ENCODE results near the gene CNTN4. TPM values are rescaled to one million over a fixed set of nuclear protein-coding genes. Genes with fewer than 3 reads are reported as not detected.

CNTN4 gene
- total and polyA plus RNA-seq, 2 donors (not counting 3 experiments of a cell fraction or from before 2014, with no cell fraction given) = not detected

DNA sequence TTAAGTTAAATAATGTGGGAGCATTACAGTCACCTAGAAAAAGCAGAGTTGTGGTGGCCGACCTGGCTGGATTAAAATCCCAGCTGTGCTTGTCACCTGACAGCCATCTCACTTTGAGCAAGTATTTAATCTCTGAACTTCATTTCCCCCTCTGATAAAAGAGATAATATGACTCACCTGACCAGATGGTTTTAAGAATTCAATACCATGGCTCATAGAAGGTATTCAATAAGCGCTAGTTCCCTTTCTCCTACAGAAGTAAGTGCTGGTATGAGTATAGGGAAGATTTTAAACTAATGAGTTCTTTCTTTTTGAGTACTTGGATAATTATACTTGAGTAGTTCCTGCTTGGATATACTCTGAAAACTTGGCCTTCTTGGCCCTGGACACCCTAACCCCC lies 686.0 kb downstream of the CNTN4 start:
- no peak for TF ChIP-seq EZH2 (IDR thresholded peaks at IDR 0.05; ENCODE audit: borderline replicate concordance, low read depth, low read length, severe bottlenecking)
- Histone ChIP-seq H3K36me3 (ENCODE audit: control insufficient read depth in 2 of 2, extremely low read depth in 1 of 2, insufficient read depth in 2 of 2, low read length in 2 of 2) (no peaks in the 10 kb centered on the region), H3K4me1 (ENCODE audit: control insufficient read depth, extremely low read depth, insufficient read depth, low read length) (no peaks in the 10 kb centered on the region), H4K20me1 (replicated peaks; ENCODE audit: control insufficient read depth, extremely low read depth, insufficient read depth, low read length) (no peaks in the 10 kb centered on the region), H3K4me2 (ENCODE audit: insufficient read depth, low read length) (no peak overlapping the region), H3K9ac (replicated peaks; ENCODE audit: extremely low read depth, insufficient read depth, low read length) (no peak overlapping the region), H3K4me3 (replicated peaks in 1 of 3; ENCODE audit: insufficient read depth in 1 of 3, low read depth in 1 of 3, low read length in 3 of 3) (no peak overlapping the region), H3K27me3 (ENCODE audit: control insufficient read depth in 2 of 2, insufficient read depth in 2 of 2, low read length in 2 of 2) (no peaks in the 10 kb centered on the region), H2AFZ (ENCODE audit: low read depth, low read length) (no peak overlapping the region), H3K9me3 (replicated peaks; ENCODE audit: control insufficient read depth, insufficient read depth, low read length) (peaks cover 2% of the 10 kb centered on the region), H3K79me2 (ENCODE audit: control insufficient read depth, insufficient read depth, low read length) (no peaks in the 10 kb centered on the region), H3K27ac (ENCODE audit: insufficient read depth, low read depth, low read length) (no peak overlapping the region), H3K9me1 (replicated peaks; ENCODE audit: control insufficient read depth, extremely low read depth, insufficient read depth, low read length) (no peaks in the 10 kb centered on the region)
- FAIRE-seq = no peak
- intact Hi-C loops (cut with micrococcal nuclease) = no loop called here
- no peak for DNase-seq (ENCODE audit: low read depth, low spot score)
- POLR2A ChIA-PET = no interaction called here
- CTCF ChIA-PET = no interaction called here
- dilution Hi-C loops (cut with MboI; ENCODE audit: extremely low pct_ligation_motif_present, low sequenced_read_pairs) = no loop called here
- BruUV-seq (replicated peaks) = no TSS peak

DNA sequence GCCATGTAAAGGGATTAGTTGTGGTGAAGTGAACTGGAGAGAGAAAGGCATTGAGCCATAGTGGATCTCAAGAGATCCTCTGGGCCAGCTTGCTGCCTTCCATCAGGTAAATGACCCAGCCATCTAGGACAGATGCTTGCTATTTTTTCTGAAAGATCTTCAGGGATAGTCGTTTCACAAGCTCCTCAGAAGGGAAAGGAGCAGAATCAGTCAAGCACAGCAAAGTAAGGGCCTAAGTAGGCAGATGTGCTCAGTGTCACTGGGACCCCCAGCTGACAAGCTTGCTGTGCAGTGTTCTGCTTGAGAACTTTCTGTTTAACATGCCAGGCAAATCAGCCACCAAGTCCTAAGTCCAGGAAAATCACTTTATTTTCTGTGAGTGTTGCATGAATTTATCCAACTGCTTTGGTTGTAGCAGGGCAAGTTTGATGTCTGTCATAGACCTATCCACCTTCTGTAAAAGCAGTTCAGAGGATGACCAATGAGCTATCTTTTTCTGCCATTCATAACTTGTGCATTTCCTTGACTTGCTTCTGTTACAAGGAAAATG lies 691.7 kb downstream of the CNTN4 start:
- no TSS peak for BruUV-seq (replicated peaks)
- TF ChIP-seq POLR2A (IDR thresholded peaks at IDR 0.05; ENCODE audit: low read depth, low read length) (no peak), JUN (IDR thresholded peaks at IDR 0.05; ENCODE audit: borderline replicate concordance, insufficient read depth, insufficient read length, low read depth) (no peak), GATA2 (IDR thresholded peaks at IDR 0.05; ENCODE audit: insufficient read depth, insufficient read length, low read depth, low read length) (no peak), EZH2 (IDR thresholded peaks at IDR 0.05; ENCODE audit: borderline replicate concordance, low read depth, low read length, severe bottlenecking) (no peak), POLR2AphosphoS5 (IDR thresholded peaks at IDR 0.05; ENCODE audit: insufficient read depth, low read depth, low read length) (no peak), FOS (IDR thresholded peaks at IDR 0.05; ENCODE audit: borderline replicate concordance, insufficient read depth, low read length) (no peak)
- TF ChIP-seq, protein P1, sequence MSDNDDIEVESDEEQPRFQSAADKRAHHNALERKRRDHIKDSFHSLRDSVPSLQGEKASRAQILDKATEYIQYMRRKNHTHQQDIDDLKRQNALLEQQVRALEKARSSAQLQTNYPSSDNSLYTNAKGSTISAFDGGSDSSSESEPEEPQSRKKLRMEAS (IDR thresholded peaks at IDR 0.05; ENCODE audit: insufficient read depth, insufficient read length) = no peak
- TF ChIP-seq, protein P2, sequence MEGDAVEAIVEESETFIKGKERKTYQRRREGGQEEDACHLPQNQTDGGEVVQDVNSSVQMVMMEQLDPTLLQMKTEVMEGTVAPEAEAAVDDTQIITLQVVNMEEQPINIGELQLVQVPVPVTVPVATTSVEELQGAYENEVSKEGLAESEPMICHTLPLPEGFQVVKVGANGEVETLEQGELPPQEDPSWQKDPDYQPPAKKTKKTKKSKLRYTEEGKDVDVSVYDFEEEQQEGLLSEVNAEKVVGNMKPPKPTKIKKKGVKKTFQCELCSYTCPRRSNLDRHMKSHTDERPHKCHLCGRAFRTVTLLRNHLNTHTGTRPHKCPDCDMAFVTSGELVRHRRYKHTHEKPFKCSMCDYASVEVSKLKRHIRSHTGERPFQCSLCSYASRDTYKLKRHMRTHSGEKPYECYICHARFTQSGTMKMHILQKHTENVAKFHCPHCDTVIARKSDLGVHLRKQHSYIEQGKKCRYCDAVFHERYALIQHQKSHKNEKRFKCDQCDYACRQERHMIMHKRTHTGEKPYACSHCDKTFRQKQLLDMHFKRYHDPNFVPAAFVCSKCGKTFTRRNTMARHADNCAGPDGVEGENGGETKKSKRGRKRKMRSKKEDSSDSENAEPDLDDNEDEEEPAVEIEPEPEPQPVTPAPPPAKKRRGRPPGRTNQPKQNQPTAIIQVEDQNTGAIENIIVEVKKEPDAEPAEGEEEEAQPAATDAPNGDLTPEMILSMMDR (IDR thresholded peaks at IDR 0.05; ENCODE audit: extremely low read depth in 1 of 2, insufficient read depth in 1 of 2, low read depth in 1 of 2, low read length in 2 of 2) = no peak
- dilution Hi-C loops (cut with MboI; ENCODE audit: extremely low pct_ligation_motif_present, low sequenced_read_pairs) = no loop called here

More for the DNA sequence above, 691.7 kb downstream of the CNTN4 start:
- H3K27ac ChIP-seq (ENCODE audit: insufficient read depth, low read depth, low read length) = no peak overlapping the region
- DNase-seq (ENCODE audit: low read depth, low spot score) = no peak
- no peaks in the 10 kb centered on the region for H3K9me1 ChIP-seq (replicated peaks; ENCODE audit: control insufficient read depth, extremely low read depth, insufficient read depth, low read length)
- H3K79me2 ChIP-seq (ENCODE audit: control insufficient read depth, insufficient read depth, low read length) = no peaks in the 10 kb centered on the region
- H3K4me1 ChIP-seq (ENCODE audit: control insufficient read depth, extremely low read depth, insufficient read depth, low read length) = no peaks in the 10 kb centered on the region
- ChIA-PET POLR2A (no interaction called here), CTCF (no interaction called here)
- no peaks in the 10 kb centered on the region for H4K20me1 ChIP-seq (replicated peaks; ENCODE audit: control insufficient read depth, extremely low read depth, insufficient read depth, low read length)
- no peak overlapping the region for H3K9ac ChIP-seq (replicated peaks; ENCODE audit: extremely low read depth, insufficient read depth, low read length)
- no peak overlapping the region for H3K4me2 ChIP-seq (ENCODE audit: insufficient read depth, low read length)
- peaks cover 4% of the 10 kb centered on the region for H3K9me3 ChIP-seq (replicated peaks; ENCODE audit: control insufficient read depth, insufficient read depth, low read length)
- H3K36me3 ChIP-seq (ENCODE audit: control insufficient read depth in 2 of 2, extremely low read depth in 1 of 2, insufficient read depth in 2 of 2, low read length in 2 of 2) = no peaks in the 10 kb centered on the region
- no peaks in the 10 kb centered on the region for H3K27me3 ChIP-seq (ENCODE audit: control insufficient read depth in 2 of 2, insufficient read depth in 2 of 2, low read length in 2 of 2)
- FAIRE-seq = no peak
- no peak overlapping the region for H3K4me3 ChIP-seq (replicated peaks in 1 of 3; ENCODE audit: insufficient read depth in 1 of 3, low read depth in 1 of 3, low read length in 3 of 3)
- intact Hi-C loops (cut with micrococcal nuclease) = no loop called here
- no peak overlapping the region for H2AFZ ChIP-seq (ENCODE audit: low read depth, low read length)

Data from endothelial cell of umbilical vein (primary cell).